Measurements from ENCODE around the gene METTL5. TPM values are rescaled to one million over a fixed set of nuclear protein-coding genes. Genes with fewer than 3 reads are reported as not detected.
"Not testable (repeated sequence)": the region's sequence is repeated elsewhere in the genome, so short reads cannot be mapped to it uniquely, and the experiment has no call there.

METTL5 gene
- polyA plus RNA-seq, 3 donors: 42.3 to 48.0 (median 47.3) TPM

- not testable (repeated sequence) for DNase-seq
Measured at GRCh38 chr2:169848959-169849693, 24.4 kb upstream of the METTL5 start.

- no peak for DNase-seq
Measured at GRCh38 chr2:169845016-169845415, 20.3 kb upstream of the METTL5 start.

DNA sequence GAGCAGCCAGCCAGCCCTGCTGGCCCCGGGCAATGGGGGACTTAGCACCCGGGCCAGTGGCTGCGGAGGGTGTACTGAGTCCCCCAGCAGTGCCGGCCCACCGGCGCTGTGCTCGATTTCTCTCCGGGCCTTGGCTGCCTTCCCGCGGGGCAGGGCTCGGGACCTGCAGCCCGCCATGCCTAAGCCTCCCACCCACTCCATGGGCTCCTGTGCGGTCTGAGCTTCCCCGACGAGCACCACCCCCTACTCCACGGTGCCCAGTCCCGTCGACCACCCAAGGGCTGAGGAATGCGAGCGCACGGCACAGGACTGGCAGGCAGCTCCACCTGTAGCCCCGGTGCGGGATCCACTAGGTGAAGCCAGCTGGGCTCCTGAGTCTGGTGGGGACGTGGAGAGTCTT lies 16.9 kb upstream of the METTL5 start:
- DNase-seq: not testable (repeated sequence)

DNA sequence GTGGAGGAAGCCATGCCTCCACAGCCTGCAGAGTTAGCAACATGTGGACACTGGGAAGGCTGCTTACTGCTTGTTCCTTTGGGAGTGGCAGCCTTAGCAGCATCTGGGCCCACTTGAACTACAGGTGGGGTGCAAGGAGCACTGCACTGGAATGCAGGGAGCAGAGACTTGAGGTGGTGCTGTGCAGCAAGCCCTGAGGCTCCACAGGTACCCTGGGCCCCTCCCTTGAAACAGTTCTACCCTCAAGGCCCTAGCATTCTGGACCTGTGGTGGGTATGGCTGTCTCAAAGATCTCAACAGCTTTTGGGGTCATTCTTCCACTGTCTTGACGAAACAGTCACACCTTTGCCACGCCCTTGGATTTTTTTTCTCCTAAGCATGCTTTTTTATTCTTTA lies 16.0 kb upstream of the METTL5 start:
- DNase-seq: no peak

DNA sequence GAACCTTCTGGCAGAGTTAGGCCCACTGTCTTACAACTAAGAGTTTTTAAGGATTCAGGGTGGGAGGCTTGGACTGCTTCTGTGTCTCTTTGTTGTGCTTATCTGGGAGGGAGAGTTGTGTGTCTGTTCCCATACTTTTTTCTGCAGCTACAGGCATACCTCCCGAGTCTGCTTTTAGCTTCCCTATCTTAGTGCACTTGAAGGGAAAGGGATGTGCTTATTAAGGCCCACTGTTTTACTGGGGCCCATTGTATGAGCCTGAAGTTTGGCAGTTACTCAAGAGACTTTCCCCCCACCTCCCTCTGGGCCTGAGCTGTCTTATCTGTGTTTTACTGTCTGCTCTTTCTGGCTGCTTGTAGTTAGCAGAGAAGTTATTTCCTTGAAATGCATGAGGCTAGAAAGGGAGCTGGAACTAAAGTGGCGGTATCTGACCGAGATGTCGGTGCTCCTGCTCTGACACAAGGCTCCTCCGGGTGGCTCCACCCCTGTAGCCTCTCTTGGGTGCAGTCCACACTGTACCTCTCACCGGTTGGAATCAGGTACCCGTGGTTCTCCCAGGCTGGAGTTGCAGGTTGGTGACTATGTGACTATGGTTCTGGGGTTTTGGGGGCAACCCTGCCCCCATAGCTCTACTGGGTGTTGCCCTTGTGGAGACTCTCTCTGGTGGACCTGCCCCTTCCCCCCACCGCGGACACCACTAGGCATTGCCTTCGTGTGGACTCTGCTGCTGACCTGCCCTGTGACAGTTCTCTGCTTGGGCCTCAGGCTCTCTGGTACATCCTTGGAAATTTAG lies 15.4 kb upstream of the METTL5 start:
- peak; percentile 11 for DNase-seq

GRCh38 chr2:169838743-169839489 lies 14.2 kb upstream of the METTL5 start:
- DNase-seq: no peak

DNA sequence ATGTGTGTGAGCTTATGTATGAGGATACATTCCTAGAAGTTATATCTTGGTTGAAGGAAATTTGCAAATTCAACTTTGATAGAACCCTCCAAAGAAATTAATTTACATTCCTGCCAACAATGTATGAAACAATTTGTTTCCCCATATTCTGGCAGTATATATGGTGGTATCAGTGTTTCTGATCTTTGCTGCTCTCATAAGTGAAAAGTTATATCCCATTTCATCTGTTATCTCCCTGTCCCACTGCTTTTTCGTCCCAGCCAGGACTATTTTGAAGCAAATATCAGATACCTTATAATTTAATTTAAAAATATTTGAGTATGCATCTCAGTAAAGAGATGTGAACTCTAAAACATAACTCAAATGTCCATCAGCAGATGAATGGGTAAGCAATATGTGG lies 9.7 kb upstream of the METTL5 start:
- no peak for DNase-seq

- peak; percentile 35 for DNase-seq
Measured at GRCh38 chr2:169828141-169828811, 3.6 kb upstream of the METTL5 start.

DNA sequence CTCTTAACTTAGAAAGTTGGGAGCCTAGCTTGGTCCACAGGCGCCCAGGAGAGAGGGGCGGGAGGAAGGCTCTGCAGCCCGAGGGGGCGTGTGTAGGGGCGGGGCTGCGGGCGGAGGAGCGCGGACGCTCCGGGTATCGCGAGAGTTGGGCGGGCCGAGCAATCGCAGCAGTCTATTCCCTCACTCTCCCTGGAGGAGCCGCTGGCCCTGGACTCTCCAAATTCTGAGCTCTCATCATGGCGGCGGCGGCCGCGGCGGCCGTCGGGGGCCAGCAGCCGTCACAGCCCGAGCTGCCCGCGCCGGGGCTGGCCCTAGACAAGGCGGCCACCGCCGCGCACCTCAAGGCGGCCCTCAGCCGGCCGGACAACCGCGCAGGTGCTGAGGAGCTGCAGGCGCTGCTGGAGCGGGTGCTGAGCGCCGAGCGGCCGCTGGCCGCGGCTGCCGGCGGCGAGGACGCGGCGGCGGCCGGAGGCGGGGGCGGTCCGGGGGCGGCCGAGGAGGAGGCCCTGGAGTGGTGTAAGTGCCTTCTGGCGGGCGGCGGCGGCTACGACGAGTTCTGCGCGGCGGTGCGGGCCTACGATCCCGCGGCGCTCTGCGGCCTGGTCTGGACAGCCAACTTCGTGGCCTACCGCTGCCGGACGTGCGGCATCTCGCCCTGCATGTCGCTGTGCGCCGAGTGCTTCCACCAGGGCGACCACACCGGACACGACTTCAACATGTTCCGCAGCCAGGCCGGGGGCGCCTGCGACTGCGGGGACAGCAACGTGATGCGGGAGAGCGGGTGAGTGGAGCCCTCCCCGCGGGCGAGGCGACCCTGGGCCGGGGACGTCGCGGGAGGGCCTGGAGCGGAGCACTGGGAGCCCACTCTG lies 2.8 kb upstream of the METTL5 start, which contains the start of gene UBR3:
Gene UBR3 (plus strand): TSS at position 183 of the 869 bp plus-strand sequence. CDS start 54 bp downstream, at position 237.
- DNase-seq: peak; percentile 92

GRCh38 chr2:169823996-169824372 lies 721 bp downstream of the METTL5 start:
- DNase-seq: no peak

- DNase-seq: no peak
Measured at GRCh38 chr2:169822785-169823392, 1.8 kb downstream of the METTL5 start.

GRCh38 chr2:169822036-169822435 lies 2.7 kb downstream of the METTL5 start:
- DNase-seq: no peak

- DNase-seq: not testable (repeated sequence)
Measured at GRCh38 chr2:169820101-169820500, 4.6 kb downstream of the METTL5 start.

- no peak for DNase-seq
Measured at GRCh38 chr2:169819106-169819505, 5.6 kb downstream of the METTL5 start.

GRCh38 chr2:169818241-169818640 lies 6.5 kb downstream of the METTL5 start:
- DNase-seq: no peak

DNA sequence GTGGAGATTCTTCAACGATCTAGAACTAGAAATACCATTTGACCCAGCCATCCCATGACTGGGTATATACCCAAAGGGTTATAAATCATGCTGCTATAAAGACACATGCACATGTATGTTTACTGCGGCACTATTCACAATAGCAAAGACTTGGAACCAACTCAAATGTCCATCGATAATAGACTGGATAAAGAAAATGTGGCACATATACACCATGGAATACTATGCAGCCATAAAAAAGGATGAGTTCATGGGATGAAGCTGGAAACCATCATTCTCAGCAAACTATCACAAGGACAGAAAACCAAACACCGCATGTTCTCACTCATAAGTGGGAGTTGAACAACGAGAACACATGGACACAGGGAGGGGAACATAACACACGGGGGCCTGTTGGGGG lies 7.3 kb downstream of the METTL5 start:
- not testable (repeated sequence) for DNase-seq

DNA sequence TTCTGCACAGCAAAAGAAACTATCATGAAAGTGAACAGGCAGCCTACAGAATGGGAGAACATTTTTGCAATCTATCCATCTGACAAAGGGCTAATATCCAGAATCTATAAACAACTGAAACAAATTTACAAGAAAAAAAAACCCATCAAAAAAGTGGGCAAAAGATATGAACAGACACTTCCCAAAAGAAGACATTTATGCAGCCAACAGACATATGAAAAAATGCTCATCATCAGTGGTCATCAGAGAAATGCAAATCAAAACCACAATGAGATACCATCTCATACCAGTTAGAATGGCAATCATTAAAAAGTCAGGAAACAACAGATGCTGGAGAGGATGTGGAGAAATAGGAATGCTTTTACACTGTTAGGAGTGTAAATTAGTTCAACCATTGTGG lies 7.7 kb downstream of the METTL5 start:
- DNase-seq: not testable (repeated sequence)

- DNase-seq: no peak
Measured at GRCh38 chr2:169815849-169816248, 8.9 kb downstream of the METTL5 start.

DNA sequence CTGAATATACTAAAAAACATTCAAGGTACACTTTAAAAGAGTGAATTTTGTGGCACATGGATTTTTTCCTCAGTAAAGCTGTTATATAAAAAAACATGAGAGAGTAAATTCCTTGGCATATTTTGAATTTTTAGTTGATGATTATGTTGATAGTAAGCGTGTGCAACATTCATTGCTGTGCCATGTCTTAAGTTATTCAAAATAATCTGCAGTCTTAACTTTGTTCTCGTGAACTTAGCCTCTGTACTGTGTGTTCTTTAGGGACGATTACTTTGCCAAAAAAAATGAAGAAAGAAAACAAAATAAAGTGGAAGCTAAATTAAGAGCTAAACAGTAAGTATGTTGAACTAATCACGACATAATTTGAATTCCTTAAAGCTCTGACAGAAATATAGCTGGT lies 16.5 kb downstream of the METTL5 start:
- no peak for DNase-seq

DNA sequence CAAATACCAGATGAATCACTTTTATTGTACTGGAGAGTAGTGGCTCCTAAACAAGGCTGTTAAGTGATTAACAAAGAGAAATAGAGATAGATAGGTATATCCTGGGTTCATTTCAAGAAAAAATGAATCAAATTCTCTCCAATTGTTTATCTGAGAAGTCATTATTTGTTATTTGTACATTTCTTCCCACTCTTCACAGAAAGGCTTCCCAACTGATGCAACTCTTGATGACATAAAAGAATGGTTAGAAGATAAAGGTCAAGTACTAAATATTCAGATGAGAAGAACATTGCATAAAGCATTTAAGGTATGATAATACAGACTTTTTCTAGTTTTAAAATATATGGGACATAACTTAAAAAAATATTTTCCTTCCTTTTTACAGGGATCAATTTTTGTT lies 18.1 kb downstream of the METTL5 start:
- DNase-seq: no peak
